Upper lobe of left lung (tissue), 6 donors: Measurements from ENCODE around the gene PRELP. TPM values are rescaled to one million over a fixed set of nuclear protein-coding genes. Genes with fewer than 3 reads are reported as not detected.

Source experiments
- ATAC-seq, 2 donors: fragments of 200-7000 bp; cut with Tn5 transposase; one replicate each; pipeline ENCODE4 v1.9.1; 2022; ENCODE audit warnings: mild to moderate bottlenecking in 2 of 2, moderate library complexity in 2 of 2; ENCODE audit not compliant: low FRiP score in 2 of 2
- DNase-seq, 2 donors: peaks; one replicate each; pipeline ENCODE4 v3.0.0-alpha.2; 2019 to 2020
- H3K27ac ChIP-seq, 4 donors: fragments of 200-600 bp; sonication (generic); one replicate each; pipeline ENCODE4 v1.5.1; 2016 to 2019
- H3K27me3 ChIP-seq, 4 donors: fragments of 200-600 bp; sonication (generic); one replicate each; pipeline ENCODE4 v1.5.1; 2017 to 2019
- H3K36me3 ChIP-seq, 4 donors: fragments of 200-600 bp; sonication (generic); one replicate each; pipeline ENCODE4 v1.5.1; 2016 to 2019
- H3K4me1 ChIP-seq, 4 donors: fragments of 200-600 bp; sonication (generic); one replicate each; pipeline ENCODE4 v1.5.1; 2018 to 2019
- H3K4me3 ChIP-seq, 4 donors: fragments of 200-600 bp; sonication (generic); one replicate each; pipeline ENCODE4 v1.5.1; 2017 to 2019; ENCODE audit warnings: mild to moderate bottlenecking in 2 of 4, moderate library complexity in 1 of 4
- H3K9me3 ChIP-seq, 4 donors: fragments of 200-600 bp; sonication (generic); one replicate each; pipeline ENCODE4 v1.5.1; 2018 to 2019
- CTCF ChIP-seq, 6 experiments: fragments of 450-650 bp in 4 of 6; fragments of 200-600 bp in 2 of 6; sonication (generic) in 2 of 6; IDR thresholded peaks; one replicate each; pipeline ENCODE4 v1.5.1; 2016 to 2019; ENCODE audit warnings: antibody characterized with exemption in 6 of 6
- EP300 ChIP-seq, 4 donors: sonication (generic); formaldehyde crosslinking; IDR thresholded peaks; one replicate each; pipeline ENCODE4 v1.5.1; 2017; ENCODE audit warnings: antibody characterized with exemption in 4 of 4, control low read depth in 2 of 4
- POLR2A ChIP-seq, 4 donors: fragments of 450-650 bp; IDR thresholded peaks; one replicate each; pipeline ENCODE4 v1.5.1; 2016 to 2017; ENCODE audit warnings: antibody characterized with exemption in 4 of 4, mild to moderate bottlenecking in 2 of 4
- POLR2AphosphoS5 ChIP-seq, 2 donors: sonication (generic); formaldehyde crosslinking; IDR thresholded peaks; one replicate each; pipeline ENCODE4 v1.5.1; 2017; ENCODE audit warnings: antibody characterized with exemption in 2 of 2
- WGBS, 2 donors: methylation state at CpG; one replicate each; pipeline ENCODE4 v1.1.5; 2017 to 2018; 5-methylcytosine and 5-hydroxymethylcytosine counted together
- total RNA-seq, 6 donors: library from RNA; depleted of rRNA in 4 of 6; stranded (reverse); fragments of >200 nt in 4 of 6; gene quantifications; one replicate each; pipeline versions ENCODE4 v1.1.0 to v1.2.1, GENCODE V29; 2016 to 2021
- donor health status: DM: no; HTN: no; CAD: no; lungs with moderate emphysema.
- donor health status: DM: no; HTN: yes; CAD: no; lungs with severe emphysema.

The PRELP gene
- total RNA-seq, 6 donors from 2014 or later, result 30.4 to 104 (median 47.3) TPM

- DNase-seq, result no peak
- Histone ChIP-seq H3K36me3 (no peaks in the 10 kb centered on the region), H3K27ac (no peak overlapping the region), H3K4me1 (no peaks in the 10 kb centered on the region), H3K9me3 (no peaks in the 10 kb centered on the region), H3K27me3 (no peaks in the 10 kb centered on the region), H3K4me3 (no peak overlapping the region)
- 68 to 71% methylated on average over 6 of the region's 6 CpGs for WGBS, 2 donors
- TF ChIP-seq CTCF (IDR thresholded peaks at IDR 0.05), result no peak
- TF ChIP-seq POLR2A (IDR thresholded peaks at IDR 0.05), result no peak
- TF ChIP-seq POLR2AphosphoS5 (IDR thresholded peaks at IDR 0.05), result no peak
- TF ChIP-seq EP300 (IDR thresholded peaks at IDR 0.05), result no peak
- no peak for ATAC-seq
These were observed 53.6 kb downstream of the PRELP start for GRCh38 chr1:203528976-203529835.

GRCh38 chr1:203531063-203531462 lies 55.5 kb downstream of the PRELP start:
- no peak overlapping the region for H3K4me3 ChIP-seq
- peaks cover 0 to 6% (median 2%) of the 10 kb centered on the region in 4 donors for H3K4me1 ChIP-seq
- TF ChIP-seq EP300 (IDR thresholded peaks at IDR 0.05) (no peak), POLR2AphosphoS5 (IDR thresholded peaks at IDR 0.05) (no peak), CTCF (IDR thresholded peaks at IDR 0.05) (no peak), POLR2A (IDR thresholded peaks at IDR 0.05) (no peak)
- WGBS, 2 donors, result 90 to 96% methylated on average over 3 of the region's 3 CpGs
- H3K27ac ChIP-seq, result no peak overlapping the region
- H3K27me3 ChIP-seq, result no peaks in the 10 kb centered on the region
- H3K36me3 ChIP-seq, result no peaks in the 10 kb centered on the region
- DNase-seq (no peak), ATAC-seq (no peak)
- H3K9me3 ChIP-seq, result no peaks in the 10 kb centered on the region

GRCh38 chr1:203534012-203534411 lies 58.4 kb downstream of the PRELP start:
- DNase-seq (no peak), ATAC-seq (no peak)
- Histone ChIP-seq H3K36me3 (no peaks in the 10 kb centered on the region), H3K4me3 (no peak overlapping the region), H3K4me1 (peaks cover 0 to 27% (median 3%) of the 10 kb centered on the region in 4 donors), H3K27ac (no peak overlapping the region), H3K9me3 (no peaks in the 10 kb centered on the region), H3K27me3 (no peaks in the 10 kb centered on the region)
- TF ChIP-seq CTCF (IDR thresholded peaks at IDR 0.05), result no peak
- TF ChIP-seq POLR2AphosphoS5 (IDR thresholded peaks at IDR 0.05), result no peak
- no peak for TF ChIP-seq POLR2A (IDR thresholded peaks at IDR 0.05)
- no peak for TF ChIP-seq EP300 (IDR thresholded peaks at IDR 0.05)

GRCh38 chr1:203534526-203534925 lies 58.9 kb downstream of the PRELP start:
- Histone ChIP-seq H3K4me1 (peaks cover 0 to 27% (median 3%) of the 10 kb centered on the region in 4 donors), H3K27ac (peak overlapping the region in 3 of 4 donors; percentile 6 to 59 (median 27)), H3K36me3 (no peaks in the 10 kb centered on the region), H3K27me3 (no peaks in the 10 kb centered on the region), H3K4me3 (no peak overlapping the region), H3K9me3 (no peaks in the 10 kb centered on the region)
- WGBS, 2 donors, result 72 to 85% methylated on average over 3 of the region's 3 CpGs
- DNase-seq (no peak), ATAC-seq (peak in 1 of 2 donors; percentile 77)
- no peak for TF ChIP-seq CTCF (IDR thresholded peaks at IDR 0.05)
- no peak for TF ChIP-seq EP300 (IDR thresholded peaks at IDR 0.05)
- no peak for TF ChIP-seq POLR2A (IDR thresholded peaks at IDR 0.05)
- TF ChIP-seq POLR2AphosphoS5 (IDR thresholded peaks at IDR 0.05), result no peak
